HEK293 (cell line): ENCODE measurements around the gene KCNB1.

Experiments
- CTCF ChIA-PET: fragments of 350-600 bp; formaldehyde crosslinking; extraction: SDS; loops from one replicate; lab custom pipeline; 2021; ENCODE audit warnings: antibody characterized with exemption; lab: Yijun Ruan, JAX
- POLR2A ChIA-PET: fragments of 300-600 bp; formaldehyde crosslinking; extraction: SDS; loops from one replicate; lab custom pipeline; 2020; ENCODE audit warnings: antibody characterized with exemption, inconsistent platforms; lab: Yijun Ruan, JAX
- H3K27ac ChIP-seq: fragments of 200-500 bp; sonication (Bioruptor generic); 2 replicates; pipeline ENCODE4 v1.5.1; 2014; ENCODE audit warnings: low read depth, low read length, control low read depth, inconsistent platforms; ENCODE audit errors: extremely low read depth
- H3K36me3 ChIP-seq, 2 experiments: fragments of 200-500 bp in 1 of 2; sonication (Bioruptor generic) in 1 of 2; 1 replicate in 1 of 2; 2 replicates in 1 of 2; pipeline ENCODE4 v1.5.1; 2014 to 2017; ENCODE audit warnings: inconsistent platforms in 2 of 2, low read length in 2 of 2; ENCODE audit not compliant: control insufficient read depth in 2 of 2, insufficient read depth in 1 of 2
- H3K4me1 ChIP-seq: fragments of 200-500 bp; sonication (Bioruptor generic); 2 replicates; pipeline ENCODE4 v1.5.1; 2014; ENCODE audit warnings: mild to moderate bottlenecking, low read length, inconsistent platforms; ENCODE audit not compliant: control insufficient read depth, insufficient read depth
- H3K4me3 ChIP-seq: 2 replicates; pipeline ENCODE4 v1.5.1; 2011; ENCODE audit warnings: low read depth, mild to moderate bottlenecking, control low read depth, low read length, moderate library complexity
- H3K9me3 ChIP-seq: fragments of 200-500 bp; sonication (Bioruptor generic); 2 replicates; pipeline ENCODE4 v1.5.1; 2014; ENCODE audit warnings: low read depth, low read length, inconsistent platforms; ENCODE audit not compliant: control insufficient read depth, insufficient read depth
- BCL6B ChIP-seq: fragments of 450-650 bp; formaldehyde crosslinking; IDR thresholded peaks from 2 replicates; pipeline ENCODE4 v1.5.1; 2017; ENCODE audit warnings: missing biosample characterization, missing genetic modification characterization
- FEZF1 ChIP-seq: fragments of 450-650 bp; formaldehyde crosslinking; IDR thresholded peaks from 2 replicates; pipeline ENCODE4 v1.5.1; 2016; ENCODE audit warnings: missing biosample characterization, missing genetic modification characterization
- GLI2 ChIP-seq: fragments of 450-650 bp; formaldehyde crosslinking; IDR thresholded peaks from 2 replicates; pipeline ENCODE4; 2017; ENCODE audit warnings: missing biosample characterization, missing genetic modification characterization, low read depth, borderline replicate concordance
- KLF7 ChIP-seq: fragments of 450-650 bp; formaldehyde crosslinking; IDR thresholded peaks from 2 replicates; pipeline ENCODE4 v1.5.1; 2016; ENCODE audit warnings: missing biosample characterization, missing genetic modification characterization, borderline replicate concordance
- MZF1 ChIP-seq: fragments of 450-650 bp; formaldehyde crosslinking; IDR thresholded peaks from 2 replicates; pipeline ENCODE4 v1.5.1; 2017; ENCODE audit warnings: missing biosample characterization, missing genetic modification characterization, borderline replicate concordance
- PRDM1 ChIP-seq: fragments of 450-650 bp; formaldehyde crosslinking; IDR thresholded peaks from 2 replicates; pipeline ENCODE4; 2016; ENCODE audit warnings: missing biosample characterization, missing genetic modification characterization
- SCRT1 ChIP-seq: fragments of 450-650 bp; formaldehyde crosslinking; IDR thresholded peaks from 2 replicates; pipeline ENCODE4 v1.5.1; 2016; ENCODE audit warnings: missing biosample characterization, missing genetic modification characterization, borderline replicate concordance
- ZNF175 ChIP-seq: fragments of 450-650 bp; formaldehyde crosslinking; IDR thresholded peaks from 2 replicates; pipeline ENCODE4 v1.5.1; 2016; ENCODE audit warnings: missing biosample characterization, missing genetic modification characterization
- ZNF221 ChIP-seq: fragments of 450-650 bp; formaldehyde crosslinking; IDR thresholded peaks from 2 replicates; pipeline ENCODE4 v1.5.1; 2017; ENCODE audit warnings: missing biosample characterization, missing genetic modification characterization, borderline replicate concordance
- ZNF26 ChIP-seq: fragments of 450-650 bp; formaldehyde crosslinking; IDR thresholded peaks from 2 replicates; pipeline ENCODE4 v1.5.1; 2016; ENCODE audit warnings: missing biosample characterization, missing genetic modification characterization
- ZNF335 ChIP-seq: fragments of 450-650 bp; formaldehyde crosslinking; conservative IDR thresholded peaks from 2 replicates; pipeline ENCODE4 v1.5.1; 2016; ENCODE audit warnings: missing biosample characterization, missing genetic modification characterization
- ZNF426 ChIP-seq: fragments of 450-650 bp; formaldehyde crosslinking; IDR thresholded peaks from 2 replicates; pipeline ENCODE4 v1.5.1; 2017; ENCODE audit warnings: missing biosample characterization, missing genetic modification characterization, mild to moderate bottlenecking, inconsistent platforms, moderate library complexity
- ZNF558 ChIP-seq: fragments of 450-650 bp; formaldehyde crosslinking; IDR thresholded peaks from 2 replicates; pipeline ENCODE4 v1.5.1; 2016; ENCODE audit warnings: missing biosample characterization, missing genetic modification characterization
- ZNF639 ChIP-seq: fragments of 450-650 bp; formaldehyde crosslinking; IDR thresholded peaks from 2 replicates; pipeline ENCODE4 v1.5.1; 2016; ENCODE audit warnings: missing biosample characterization, missing genetic modification characterization
- ZNF660 ChIP-seq: fragments of 450-650 bp; IDR thresholded peaks from 2 replicates; pipeline ENCODE4 v1.5.1; 2018; ENCODE audit warnings: missing biosample characterization, mild to moderate bottlenecking, missing genetic modification characterization
- ZNF677 ChIP-seq: fragments of 450-650 bp; IDR thresholded peaks from 2 replicates; pipeline ENCODE4 v1.5.0; 2018; ENCODE audit warnings: missing biosample characterization, mild to moderate bottlenecking, missing genetic modification characterization, moderate library complexity
- ZNF692 ChIP-seq: fragments of 450-650 bp; formaldehyde crosslinking; IDR thresholded peaks from 2 replicates; pipeline ENCODE4 v1.5.1; 2016; ENCODE audit warnings: missing biosample characterization, missing genetic modification characterization
- ZNF704 ChIP-seq: fragments of 450-650 bp; formaldehyde crosslinking; IDR thresholded peaks from 2 replicates; pipeline ENCODE4 v1.5.1; 2016; ENCODE audit warnings: missing biosample characterization, missing genetic modification characterization
- ZNF776 ChIP-seq: fragments of 450-650 bp; formaldehyde crosslinking; IDR thresholded peaks from 2 replicates; pipeline ENCODE4 v1.5.0; 2017; ENCODE audit warnings: missing biosample characterization, missing genetic modification characterization, borderline replicate concordance
- ZNF792 ChIP-seq: fragments of 450-650 bp; formaldehyde crosslinking; IDR thresholded peaks from 2 replicates; pipeline ENCODE4 v1.5.1; 2016; ENCODE audit warnings: missing biosample characterization, missing genetic modification characterization
- ZNF837 ChIP-seq: fragments of 450-650 bp; formaldehyde crosslinking; IDR thresholded peaks from 2 replicates; pipeline ENCODE4 v1.5.1; 2016; ENCODE audit warnings: missing biosample characterization, missing genetic modification characterization
- ZNF843 ChIP-seq: fragments of 450-650 bp; formaldehyde crosslinking; IDR thresholded peaks from 2 replicates; pipeline ENCODE4 v1.5.1; 2016; ENCODE audit warnings: missing biosample characterization, missing genetic modification characterization
- ZSCAN30 ChIP-seq: fragments of 450-650 bp; IDR thresholded peaks from 2 replicates; pipeline ENCODE4 v1.5.1; 2018; ENCODE audit warnings: missing biosample characterization, mild to moderate bottlenecking, missing genetic modification characterization, moderate library complexity

Gene KCNB1

GRCh38 chr20:49476016-49476355 is 6.5 kb downstream of the KCNB1 start:
- Histone ChIP-seq H3K4me1 (no peaks in the 10 kb centered on the region), H3K27ac (no peak overlapping the region), H3K4me3 (no peak overlapping the region), H3K9me3 (no peaks in the 10 kb centered on the region), H3K36me3 (no peaks in the 10 kb centered on the region)
- ChIA-PET CTCF (interaction anchor here (0.7 to 2.0 kb wide), 5 partner anchors 61 to 143 kb away, joined by 3 to 5 read pairs (median 4); no protein-coding TSS in a partner anchor), POLR2A (interaction anchor here (0.7 kb wide), 1 partner anchor 10 kb away, joined by 3 read pairs; no protein-coding TSS in a partner anchor)
- no peak for TF ChIP-seq KLF7 (tag by site-specific recombination)
- TF ChIP-seq GLI2 (tag by site-specific recombination): no peak
- TF ChIP-seq ZNF692 (tag by site-specific recombination): 0 out of 2 replicates have a peak, but pooled peaks have one; percentile 53
- peak; percentile 24; the same call in 1 of the 2 replicates for TF ChIP-seq ZNF660
- TF ChIP-seq ZNF776 (tag by site-specific recombination): no peak
- no peak for TF ChIP-seq ZNF843 (tag by site-specific recombination)
- TF ChIP-seq ZNF677: no peak
- no peak for TF ChIP-seq ZNF175 (tag by site-specific recombination)
- no peak for TF ChIP-seq SCRT1 (tag by site-specific recombination)
- no peak for TF ChIP-seq MZF1 (tag by site-specific recombination)
- TF ChIP-seq ZNF558: 0 out of 2 replicates have a peak, but pooled peaks have one; percentile 21
- TF ChIP-seq ZNF639: no peak
- no peak for TF ChIP-seq ZNF26 (tag by site-specific recombination)
- TF ChIP-seq ZNF704 (tag by site-specific recombination): no peak
- no peak for TF ChIP-seq FEZF1
- TF ChIP-seq ZNF335 (tag by site-specific recombination): peak; percentile 73
- no peak for TF ChIP-seq ZNF792 (tag by site-specific recombination)

GRCh38 chr20:49475292-49476015 is 7.0 kb downstream of the KCNB1 start:
- Histone ChIP-seq H3K27ac (no peak overlapping the region), H3K9me3 (no peaks in the 10 kb centered on the region), H3K4me3 (no peak overlapping the region), H3K4me1 (no peaks in the 10 kb centered on the region), H3K36me3 (no peaks in the 10 kb centered on the region)
- CTCF ChIA-PET: interaction anchor here (0.7 to 1.1 kb wide), 5 partner anchors 62 to 235 kb away, joined by 3 to 5 read pairs (median 3); no protein-coding TSS in a partner anchor
- POLR2A ChIA-PET: no interaction called here
- no peak for TF ChIP-seq ZNF776 (tag by site-specific recombination)
- no peak for TF ChIP-seq BCL6B
- TF ChIP-seq PRDM1 (tag by site-specific recombination): no peak
- TF ChIP-seq ZNF221: no peak
- TF ChIP-seq ZSCAN30 (tag by site-specific recombination): no peak
- no peak for TF ChIP-seq ZNF692 (tag by site-specific recombination)
- TF ChIP-seq ZNF837 (tag by site-specific recombination): no peak
- no peak for TF ChIP-seq ZNF426 (tag by site-specific recombination)
